ENCODE results near the gene CEBPG. TPM values are rescaled to one million over a fixed set of nuclear protein-coding genes. Genes with fewer than 3 reads are reported as not detected.

CEBPG gene
- total RNA-seq, 2 experiments from 2014 or later, result 26.2 to 26.3 TPM

GRCh38 chr19:33343859-33344572 lies 29.5 kb upstream of the CEBPG start:
- Mint-ChIP-seq H3K27me3 (peaks cover 35% of the 10 kb centered on the region), H3K27ac (no peak overlapping the region), H3K36me3 (no peaks in the 10 kb centered on the region), H3K9me3 (no peaks in the 10 kb centered on the region), H3K4me3 (no peak overlapping the region), H3K4me1 (no peaks in the 10 kb centered on the region)
- POLR2A ChIA-PET, result no interaction called here
- ATAC-seq (ENCODE audit: low read depth), result no peak
- DNase-seq, result no peak

- Mint-ChIP-seq H3K4me3 (no peak overlapping the region), H3K27ac (no peak overlapping the region)
- POLR2A ChIA-PET, result no interaction called here
Observed at GRCh38 chr19:33344573-33344925, 29.0 kb upstream of the CEBPG start.

GRCh38 chr19:33345163-33345562 lies 28.3 kb upstream of the CEBPG start:
- H3K4me3 Mint-ChIP-seq, result no peak overlapping the region
- H3K4me1 Mint-ChIP-seq, result no peaks in the 10 kb centered on the region
- no peaks in the 10 kb centered on the region for H3K36me3 Mint-ChIP-seq
- H3K27me3 Mint-ChIP-seq, result peaks cover 31% of the 10 kb centered on the region
- ATAC-seq (ENCODE audit: low read depth), result no peak
- no peak for DNase-seq
- H3K9me3 Mint-ChIP-seq, result no peaks in the 10 kb centered on the region
- H3K27ac Mint-ChIP-seq, result no peak overlapping the region
- POLR2A ChIA-PET, result no interaction called here

More at GRCh38 chr19:33344573-33344925, 29.0 kb upstream of the CEBPG start:
- ATAC-seq (ENCODE audit: low read depth) (no peak), DNase-seq (no peak)
- H3K4me1 Mint-ChIP-seq, result no peaks in the 10 kb centered on the region
- H3K9me3 Mint-ChIP-seq, result no peaks in the 10 kb centered on the region
- no peaks in the 10 kb centered on the region for H3K36me3 Mint-ChIP-seq
- H3K27me3 Mint-ChIP-seq, result peaks cover 36% of the 10 kb centered on the region

GRCh38 chr19:33346665-33347064 lies 26.8 kb upstream of the CEBPG start:
- no peak for ATAC-seq (ENCODE audit: low read depth)
- no peaks in the 10 kb centered on the region for H3K9me3 Mint-ChIP-seq
- DNase-seq, result no peak
- POLR2A ChIA-PET, result no interaction called here
- H3K27me3 Mint-ChIP-seq, result peaks cover 27% of the 10 kb centered on the region
- H3K27ac Mint-ChIP-seq, result no peak overlapping the region
- H3K4me3 Mint-ChIP-seq, result no peak overlapping the region
- no peaks in the 10 kb centered on the region for H3K36me3 Mint-ChIP-seq
- no peaks in the 10 kb centered on the region for H3K4me1 Mint-ChIP-seq

GRCh38 chr19:33347300-33347699 lies 26.2 kb upstream of the CEBPG start:
- H3K4me3 Mint-ChIP-seq, result no peak overlapping the region
- H3K27me3 Mint-ChIP-seq, result peaks cover 27% of the 10 kb centered on the region
- no peak overlapping the region for H3K27ac Mint-ChIP-seq
- ATAC-seq (ENCODE audit: low read depth), result no peak
- DNase-seq, result no peak
- no peaks in the 10 kb centered on the region for H3K9me3 Mint-ChIP-seq
- H3K36me3 Mint-ChIP-seq, result no peaks in the 10 kb centered on the region
- POLR2A ChIA-PET, result no interaction called here
- H3K4me1 Mint-ChIP-seq, result no peaks in the 10 kb centered on the region

GRCh38 chr19:33348301-33349010 lies 25.1 kb upstream of the CEBPG start:
- H3K36me3 Mint-ChIP-seq, result no peaks in the 10 kb centered on the region
- no peak for ATAC-seq (ENCODE audit: low read depth)
- H3K9me3 Mint-ChIP-seq, result no peaks in the 10 kb centered on the region
- H3K4me1 Mint-ChIP-seq, result no peaks in the 10 kb centered on the region
- POLR2A ChIA-PET, result no interaction called here
- H3K4me3 Mint-ChIP-seq, result no peak overlapping the region
- no peak overlapping the region for H3K27ac Mint-ChIP-seq
- DNase-seq, result no peak
- peaks cover 23% of the 10 kb centered on the region for H3K27me3 Mint-ChIP-seq

GRCh38 chr19:33349319-33350289 lies 23.9 kb upstream of the CEBPG start:
- H3K9me3 Mint-ChIP-seq, result no peaks in the 10 kb centered on the region
- no peak for ATAC-seq (ENCODE audit: low read depth)
- H3K36me3 Mint-ChIP-seq, result no peaks in the 10 kb centered on the region
- H3K4me3 Mint-ChIP-seq, result no peak overlapping the region
- no peaks in the 10 kb centered on the region for H3K4me1 Mint-ChIP-seq
- H3K27ac Mint-ChIP-seq, result no peak overlapping the region
- POLR2A ChIA-PET, result no interaction called here
- DNase-seq, result no peak
- H3K27me3 Mint-ChIP-seq, result peaks cover 19% of the 10 kb centered on the region

- H3K4me1 Mint-ChIP-seq, result no peaks in the 10 kb centered on the region
- no peak for DNase-seq
- H3K4me3 Mint-ChIP-seq, result no peak overlapping the region
- H3K27me3 Mint-ChIP-seq, result peaks cover 16% of the 10 kb centered on the region
- no peaks in the 10 kb centered on the region for H3K36me3 Mint-ChIP-seq
- H3K27ac Mint-ChIP-seq, result no peak overlapping the region
- POLR2A ChIA-PET, result no interaction called here
- no peak for ATAC-seq (ENCODE audit: low read depth)
- H3K9me3 Mint-ChIP-seq, result no peaks in the 10 kb centered on the region
Observed at GRCh38 chr19:33350538-33351309, 22.8 kb upstream of the CEBPG start.

GRCh38 chr19:33355535-33355934 lies 18.0 kb upstream of the CEBPG start:
- no peak for ATAC-seq (ENCODE audit: low read depth)
- Mint-ChIP-seq H3K27ac (no peak overlapping the region), H3K4me3 (no peak overlapping the region), H3K27me3 (peaks cover 16% of the 10 kb centered on the region), H3K36me3 (no peaks in the 10 kb centered on the region), H3K4me1 (no peaks in the 10 kb centered on the region), H3K9me3 (peaks cover 2% of the 10 kb centered on the region)
- POLR2A ChIA-PET, result no interaction called here
- DNase-seq, result no peak

GRCh38 chr19:33357556-33357955 lies 16.0 kb upstream of the CEBPG start:
- Mint-ChIP-seq H3K9me3 (peaks cover 2% of the 10 kb centered on the region), H3K36me3 (no peaks in the 10 kb centered on the region), H3K27ac (no peak overlapping the region), H3K4me3 (no peak overlapping the region), H3K27me3 (peaks cover 19% of the 10 kb centered on the region), H3K4me1 (no peaks in the 10 kb centered on the region)
- ATAC-seq (ENCODE audit: low read depth) (no peak), DNase-seq (no peak)
- POLR2A ChIA-PET, result interaction anchor here (0.6 kb wide), 1 partner anchor 16 kb away, joined by 3 read pairs; the partner anchor contains the start of gene CEBPG

- no peak overlapping the region for H3K4me3 Mint-ChIP-seq
- peaks cover 19% of the 10 kb centered on the region for H3K27me3 Mint-ChIP-seq
- H3K27ac Mint-ChIP-seq, result no peak overlapping the region
- POLR2A ChIA-PET, result no interaction called here
- DNase-seq (no peak), ATAC-seq (ENCODE audit: low read depth) (no peak)
- peaks cover 2% of the 10 kb centered on the region for H3K9me3 Mint-ChIP-seq
- H3K36me3 Mint-ChIP-seq, result no peaks in the 10 kb centered on the region
- H3K4me1 Mint-ChIP-seq, result no peaks in the 10 kb centered on the region
Observed at GRCh38 chr19:33358408-33358807, 15.1 kb upstream of the CEBPG start.

GRCh38 chr19:33359581-33359980 lies 13.9 kb upstream of the CEBPG start:
- H3K4me1 Mint-ChIP-seq, result no peaks in the 10 kb centered on the region
- peaks cover 2% of the 10 kb centered on the region for H3K9me3 Mint-ChIP-seq
- no peak overlapping the region for H3K27ac Mint-ChIP-seq
- ATAC-seq (ENCODE audit: low read depth) (no peak), DNase-seq (no peak)
- peaks cover 19% of the 10 kb centered on the region for H3K27me3 Mint-ChIP-seq
- POLR2A ChIA-PET, result no interaction called here
- no peaks in the 10 kb centered on the region for H3K36me3 Mint-ChIP-seq
- no peak overlapping the region for H3K4me3 Mint-ChIP-seq
